ENCODE measurements around the gene CERK. TPM values are rescaled to one million over a fixed set of nuclear protein-coding genes. Genes with fewer than 3 reads are reported as not detected.
A peak's percentile ranks its signal among the peaks of the same experiment; 100 is the strongest.

Gene CERK
- total RNA-seq, 4 donors from 2014 or later, result 37.3 to 51.1 (median 48.0) TPM

GRCh38 chr22:46758121-46758520 is 20.1 kb upstream of the CERK start:
- H3K27me3 ChIP-seq, result no peaks in the 10 kb centered on the region
- intact Hi-C loops (cut with DNase I), result no loop called here
- TF ChIP-seq POLR2A (IDR thresholded peaks at IDR 0.05; ENCODE audit: low read depth), result no peak
- no peak for TF ChIP-seq POLR2AphosphoS5 (IDR thresholded peaks at IDR 0.05)
- no peak for TF ChIP-seq CTCF (IDR thresholded peaks at IDR 0.05)
- no peak overlapping the region for H3K4me3 ChIP-seq
- no peak overlapping the region for H3K27ac ChIP-seq (replicated peaks in 1 of 4)
- H3K36me3 ChIP-seq, result no peaks in the 10 kb centered on the region
- 78% methylated on average over 1 of the region's 1 CpG for WGBS
- peaks cover 0 to 7% (median 1%) of the 10 kb centered on the region in 4 donors for H3K9me3 ChIP-seq
- DNase-seq (ENCODE audit: extremely low spot score), result no peak
- peaks cover 30 to 47% (median 44%) of the 10 kb centered on the region in 4 donors for H3K4me1 ChIP-seq

- Histone ChIP-seq H3K27ac (replicated peaks in 1 of 4) (no peak overlapping the region), H3K36me3 (no peaks in the 10 kb centered on the region), H3K9me3 (peaks cover 0 to 7% (median 1%) of the 10 kb centered on the region in 4 donors), H3K4me1 (peaks cover 37 to 50% (median 46%) of the 10 kb centered on the region in 4 donors), H3K27me3 (no peaks in the 10 kb centered on the region), H3K4me3 (no peak overlapping the region)
- intact Hi-C loops (cut with DNase I), result no loop called here
- TF ChIP-seq CTCF (IDR thresholded peaks at IDR 0.05) (no peak), POLR2AphosphoS5 (IDR thresholded peaks at IDR 0.05) (no peak), POLR2A (IDR thresholded peaks at IDR 0.05; ENCODE audit: low read depth) (no peak), EP300 (IDR thresholded peaks at IDR 0.05) (no peak)
- no peak for DNase-seq (ENCODE audit: extremely low spot score)
- 100% methylated on average over 1 of the region's 2 CpGs for WGBS
These were observed 19.1 kb upstream of the CERK start for GRCh38 chr22:46757104-46757503.

- DNase-seq (ENCODE audit: extremely low spot score), result no peak
- TF ChIP-seq CTCF (IDR thresholded peaks at IDR 0.05) (no peak), POLR2AphosphoS5 (IDR thresholded peaks at IDR 0.05) (no peak), EP300 (IDR thresholded peaks at IDR 0.05) (no peak), POLR2A (IDR thresholded peaks at IDR 0.05; ENCODE audit: low read depth) (no peak)
- intact Hi-C loops (cut with DNase I), result no loop called here
- no peak overlapping the region for H3K4me3 ChIP-seq
- H3K27me3 ChIP-seq, result peaks cover 0 to 9% (median 0%) of the 10 kb centered on the region in 4 donors
- H3K27ac ChIP-seq (replicated peaks in 1 of 4), result no peak overlapping the region
- peaks cover 27 to 43% (median 38%) of the 10 kb centered on the region in 4 donors for H3K4me1 ChIP-seq
- H3K9me3 ChIP-seq, result peaks cover 0 to 7% (median 1%) of the 10 kb centered on the region in 4 donors
- H3K36me3 ChIP-seq, result no peaks in the 10 kb centered on the region
- 100% methylated on average over 1 of the region's 1 CpG for WGBS
These were observed 18.0 kb upstream of the CERK start for GRCh38 chr22:46756097-46756496.

- WGBS, result 87% methylated on average over 2 of the region's 2 CpGs
- H3K4me1 ChIP-seq, result peaks cover 30 to 44% (median 37%) of the 10 kb centered on the region in 4 donors
- TF ChIP-seq EP300 (IDR thresholded peaks at IDR 0.05), result no peak
- TF ChIP-seq CTCF (IDR thresholded peaks at IDR 0.05), result no peak
- TF ChIP-seq POLR2A (IDR thresholded peaks at IDR 0.05; ENCODE audit: low read depth), result no peak
- no peak for TF ChIP-seq POLR2AphosphoS5 (IDR thresholded peaks at IDR 0.05)
These were observed 17.5 kb upstream of the CERK start for GRCh38 chr22:46755525-46755924.

DNA sequence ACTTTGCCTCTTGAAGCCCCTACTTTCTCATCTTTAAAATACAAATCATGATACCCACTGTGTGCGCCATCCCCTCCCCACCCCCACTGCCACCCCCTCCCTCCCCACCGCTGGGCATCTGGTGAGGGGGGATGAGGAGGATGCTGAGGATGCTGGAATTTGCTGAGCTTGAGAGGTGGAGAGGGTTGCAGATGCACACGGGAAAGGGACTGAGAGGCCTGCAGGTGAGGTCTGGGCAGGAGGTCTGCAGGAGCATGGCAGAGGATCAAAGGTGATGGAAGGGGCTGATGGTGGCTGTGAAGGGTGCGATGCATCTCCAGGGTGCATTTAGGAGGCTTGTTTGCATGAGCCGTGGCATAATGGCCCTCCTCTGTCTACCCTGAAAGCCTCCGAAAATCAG is 16.8 kb upstream of the CERK start:
- H3K36me3 ChIP-seq, result no peaks in the 10 kb centered on the region
- peaks cover 0 to 7% (median 1%) of the 10 kb centered on the region in 4 donors for H3K9me3 ChIP-seq
- DNase-seq (ENCODE audit: extremely low spot score), result no peak
- TF ChIP-seq POLR2A (IDR thresholded peaks at IDR 0.05; ENCODE audit: low read depth), result no peak
- no peak for TF ChIP-seq POLR2AphosphoS5 (IDR thresholded peaks at IDR 0.05)
- TF ChIP-seq CTCF (IDR thresholded peaks at IDR 0.05), result no peak
- H3K27ac ChIP-seq (replicated peaks in 1 of 4), result peak overlapping the region; percentile 40 to 73 (median 62)
- H3K4me1 ChIP-seq, result peaks cover 36 to 51% (median 41%) of the 10 kb centered on the region in 4 donors
- no peak overlapping the region for H3K4me3 ChIP-seq
- 81% methylated on average over 6 of the region's 6 CpGs for WGBS
- peaks cover 0 to 21% (median 0%) of the 10 kb centered on the region in 4 donors for H3K27me3 ChIP-seq
- intact Hi-C loops (cut with DNase I), result no loop called here

More at GRCh38 chr22:46755525-46755924, 17.5 kb upstream of the CERK start:
- Histone ChIP-seq H3K4me3 (no peak overlapping the region), H3K27me3 (peaks cover 0 to 14% (median 0%) of the 10 kb centered on the region in 4 donors), H3K36me3 (no peaks in the 10 kb centered on the region), H3K27ac (replicated peaks in 1 of 4) (no peak overlapping the region), H3K9me3 (peaks cover 0 to 7% (median 1%) of the 10 kb centered on the region in 4 donors)
- no peak for DNase-seq (ENCODE audit: extremely low spot score)
- intact Hi-C loops (cut with DNase I), result no loop called here

Measured in esophagus muscularis mucosa (tissue), 4 donors.